Natural killer cell (primary cell): ENCODE measurements around the gene ADAMTSL1. TPM values are rescaled to one million over a fixed set of nuclear protein-coding genes. Genes with fewer than 3 reads are reported as not detected.
A peak's percentile ranks its signal among the peaks of the same experiment; 100 is the strongest.

Source experiments
- ATAC-seq, 3 donors: fragments of 150-1000 bp in 2 of 3; fragments of 200-7000 bp in 1 of 3; cut with Tn5 transposase; 1 replicate in 1 of 3; 2 replicates in 2 of 3; pipeline ENCODE4 v1.10.0; 2021; ENCODE audit warnings: mild to moderate bottlenecking in 2 of 3, moderate library complexity in 2 of 3
- DNase-seq, 2 donors: peaks; one replicate each; pipeline versions ENCODE4 v3.0.0 to v3.0.0-alpha.2; 2013 to 2021; ENCODE audit warnings: mixed read lengths in 1 of 2
- H3K27ac ChIP-seq: one replicate; pipeline ENCODE4 v1.5.1; 2013; ENCODE audit warnings: mild to moderate bottlenecking, low read length
- H3K27me3 ChIP-seq: one replicate; pipeline ENCODE4 v1.6.1; 2013; ENCODE audit warnings: low read length; ENCODE audit not compliant: control insufficient read depth, insufficient read depth
- H3K36me3 ChIP-seq: one replicate; pipeline ENCODE4 v1.6.1; 2013; ENCODE audit warnings: low read length; ENCODE audit not compliant: control insufficient read depth, insufficient read depth
- H3K4me1 ChIP-seq: one replicate; pipeline ENCODE4 v1.6.1; 2013; ENCODE audit warnings: low read length; ENCODE audit not compliant: control insufficient read depth, insufficient read depth
- H3K4me3 ChIP-seq: one replicate; pipeline ENCODE4 v1.5.1; 2013; ENCODE audit warnings: low read length
- H3K9me3 ChIP-seq: one replicate; pipeline ENCODE4 v1.6.1; 2013; ENCODE audit warnings: low read length; ENCODE audit not compliant: control insufficient read depth, insufficient read depth
- H3K27ac Mint-ChIP-seq, 2 donors: one replicate each; pipeline ENCODE4 v1.8.0; 2022; ENCODE audit warnings: mild to moderate bottlenecking in 2 of 2, mixed read lengths in 2 of 2, moderate library complexity in 1 of 2
- H3K27me3 Mint-ChIP-seq, 2 donors: one replicate each; pipeline ENCODE4 v1.8.0; 2022; ENCODE audit warnings: low read depth in 2 of 2, mixed read lengths in 2 of 2
- H3K36me3 Mint-ChIP-seq: one replicate; pipeline ENCODE4 v1.8.0; 2022; ENCODE audit warnings: mixed read lengths
- H3K4me1 Mint-ChIP-seq, 2 donors: one replicate each; pipeline ENCODE4 v1.8.0; 2022; ENCODE audit warnings: mixed read lengths in 2 of 2
- H3K4me3 Mint-ChIP-seq: one replicate; pipeline ENCODE4 v1.8.0; 2022; ENCODE audit warnings: mild to moderate bottlenecking, moderate library complexity, mixed read lengths
- H3K9me3 Mint-ChIP-seq, 2 donors: one replicate each; pipeline ENCODE4 v1.8.0; 2022; ENCODE audit warnings: mixed read lengths in 2 of 2
- CTCF ChIP-seq: fragments of 200-600 bp; IDR thresholded peaks from one replicate; pipeline ENCODE4 v1.8.0; 2022; ENCODE audit warnings: antibody characterized with exemption
- WGBS: methylation state at CpG from one replicate; pipeline ENCODE4 v1.1.7; 2013; ENCODE audit warnings: missing lambda C conversion rate; ENCODE audit not compliant: insufficient coverage; 5-methylcytosine and 5-hydroxymethylcytosine counted together
- intact Hi-C: fragments of 100-400 bp; cut with micrococcal nuclease; formaldehyde crosslinking; loops from one replicate; pipeline ENCODE4 v1.14.2; 2022
- total RNA-seq, 4 donors: library from RNA; stranded (reverse); fragments of 120-200 nt in 1 of 4; gene quantifications; one replicate each; pipeline versions ENCODE4 v1.2.3 to v1.2.4, GENCODE V29; 2013 to 2022

The ADAMTSL1 gene
- total RNA-seq, 3 donors from 2014 or later (not counting 1 experiment from before 2014, with no cell fraction given) = not detected

GRCh38 chr9:18893491-18893890, 419.5 kb downstream of the ADAMTSL1 start:
- H3K9me3 Mint-ChIP-seq = peaks cover 5 to 12% of the 10 kb centered on the region in 2 donors
- Histone ChIP-seq H3K9me3 (peaks cover 10% of the 10 kb centered on the region), H3K4me3 (no peak overlapping the region), H3K27ac (no peak overlapping the region), H3K4me1 (peaks cover 10% of the 10 kb centered on the region), H3K27me3 (no peaks in the 10 kb centered on the region), H3K36me3 (no peaks in the 10 kb centered on the region)
- H3K36me3 Mint-ChIP-seq = peaks cover 11% of the 10 kb centered on the region
- no peak overlapping the region for H3K4me3 Mint-ChIP-seq
- DNase-seq (no peak), ATAC-seq (no peak)
- H3K27me3 Mint-ChIP-seq = peaks cover 0 to 5% of the 10 kb centered on the region in 2 donors
- WGBS = 100% methylated on average over 1 of the region's 1 CpG
- no peak overlapping the region for H3K27ac Mint-ChIP-seq
- no peak for TF ChIP-seq CTCF
- intact Hi-C loops = no loop called here
- peaks cover 9 to 13% of the 10 kb centered on the region in 2 donors for H3K4me1 Mint-ChIP-seq

GRCh38 chr9:18896004-18896403, 422.1 kb downstream of the ADAMTSL1 start:
- Mint-ChIP-seq H3K9me3 (peaks cover 5 to 12% of the 10 kb centered on the region in 2 donors), H3K27ac (no peak overlapping the region), H3K27me3 (peaks cover 5 to 7% of the 10 kb centered on the region in 2 donors), H3K36me3 (peaks cover 19% of the 10 kb centered on the region), H3K4me3 (no peak overlapping the region), H3K4me1 (peaks cover 9 to 13% of the 10 kb centered on the region in 2 donors)
- no peak for TF ChIP-seq CTCF
- intact Hi-C loops = no loop called here
- peaks cover 10% of the 10 kb centered on the region for H3K4me1 ChIP-seq
- H3K27me3 ChIP-seq = no peaks in the 10 kb centered on the region
- H3K4me3 ChIP-seq = no peak overlapping the region
- no peak overlapping the region for H3K27ac ChIP-seq
- DNase-seq (no peak), ATAC-seq (no peak)
- no peaks in the 10 kb centered on the region for H3K36me3 ChIP-seq
- peaks cover 10% of the 10 kb centered on the region for H3K9me3 ChIP-seq

GRCh38 chr9:18896531-18897179, 422.7 kb downstream of the ADAMTSL1 start:
- ATAC-seq (no peak), DNase-seq (peak in 1 of 2 donors; percentile 3)
- Mint-ChIP-seq H3K27ac (no peak overlapping the region), H3K4me3 (no peak overlapping the region), H3K9me3 (peaks cover 7 to 12% of the 10 kb centered on the region in 2 donors), H3K27me3 (peaks cover 5 to 7% of the 10 kb centered on the region in 2 donors), H3K36me3 (peaks cover 22% of the 10 kb centered on the region), H3K4me1 (peaks cover 9 to 13% of the 10 kb centered on the region in 2 donors)
- Histone ChIP-seq H3K27me3 (no peaks in the 10 kb centered on the region), H3K9me3 (peaks cover 10% of the 10 kb centered on the region), H3K27ac (no peak overlapping the region), H3K36me3 (no peaks in the 10 kb centered on the region), H3K4me1 (peaks cover 10% of the 10 kb centered on the region), H3K4me3 (no peak overlapping the region)
- TF ChIP-seq CTCF = no peak
- intact Hi-C loops = no loop called here
- WGBS = 85% methylated on average over 2 of the region's 2 CpGs

GRCh38 chr9:18903450-18903849, 429.5 kb downstream of the ADAMTSL1 start:
- DNase-seq (no peak), ATAC-seq (no peak)
- Histone ChIP-seq H3K4me1 (no peaks in the 10 kb centered on the region), H3K27ac (no peak overlapping the region), H3K9me3 (no peaks in the 10 kb centered on the region), H3K36me3 (no peaks in the 10 kb centered on the region), H3K4me3 (no peak overlapping the region), H3K27me3 (no peaks in the 10 kb centered on the region)
- H3K4me3 Mint-ChIP-seq = no peak overlapping the region
- peaks cover 0 to 6% of the 10 kb centered on the region in 2 donors for H3K9me3 Mint-ChIP-seq
- intact Hi-C loops = no loop called here
- TF ChIP-seq CTCF = no peak
- no peaks in the 10 kb centered on the region for H3K4me1 Mint-ChIP-seq
- 100% methylated on average over 2 of the region's 2 CpGs for WGBS
- peaks cover 6 to 7% of the 10 kb centered on the region in 2 donors for H3K27me3 Mint-ChIP-seq
- H3K27ac Mint-ChIP-seq = no peak overlapping the region
- peaks cover 18% of the 10 kb centered on the region for H3K36me3 Mint-ChIP-seq
